HepG2 (cell line): ENCODE data around the gene SGF29. TPM values are rescaled to one million over a fixed set of nuclear protein-coding genes. Genes with fewer than 3 reads are reported as not detected.

Experiments used
- ARNT2 ChIP-seq: sonication (generic); formaldehyde crosslinking; IDR thresholded peaks from 2 replicates; pipeline ENCODE4 v1.8.0; 2022; ENCODE audit warnings: mild to moderate bottlenecking, low read depth, missing genetic modification reagents, moderate library complexity
- CHD2 ChIP-seq: IDR thresholded peaks from 2 replicates; pipeline ENCODE4 v1.6.1; 2011; ENCODE audit warnings: low read depth, low read length, improper control_type of control experiment
- DDIT3 ChIP-seq: sonication (generic); formaldehyde crosslinking; IDR thresholded peaks from 2 replicates; pipeline ENCODE4 v1.4.0; 2020; ENCODE audit warnings: mild to moderate bottlenecking, missing genetic modification reagents
- DNMT3B ChIP-seq: conservative IDR thresholded peaks from 2 replicates; pipeline ENCODE4 v1.6.1; 2016; ENCODE audit warnings: missing biosample characterization, control low read depth
- HES4 ChIP-seq: sonication (generic); formaldehyde crosslinking; IDR thresholded peaks from 2 replicates; pipeline ENCODE4 v1.9.0; 2021; ENCODE audit warnings: mild to moderate bottlenecking, missing genetic modification reagents, borderline replicate concordance
- LRRFIP1 ChIP-seq: sonication (generic); formaldehyde crosslinking; conservative IDR thresholded peaks from 2 replicates; pipeline ENCODE4 v1.4.0; 2020; ENCODE audit warnings: missing genetic modification reagents
- MAFF ChIP-seq: IDR thresholded peaks from 2 replicates; pipeline ENCODE4 v1.6.1; 2011; ENCODE audit warnings: low read depth, low read length, improper control_type of control experiment
- PBX3 ChIP-seq: sonication (generic); formaldehyde crosslinking; IDR thresholded peaks from 2 replicates; pipeline ENCODE4 v1.8.1; 2023; ENCODE audit warnings: missing genetic modification reagents, inconsistent platforms, borderline replicate concordance
- RAD21 ChIP-seq: fragments of 450-650 bp; formaldehyde crosslinking; IDR thresholded peaks from 2 replicates; pipeline ENCODE4 v1.5.0; 2020; ENCODE audit warnings: mild to moderate bottlenecking
- STAT5B ChIP-seq: sonication (generic); formaldehyde crosslinking; IDR thresholded peaks from 2 replicates; pipeline ENCODE4 v1.4.0; 2020; ENCODE audit warnings: missing genetic modification reagents
- ZNF550 ChIP-seq: sonication (generic); formaldehyde crosslinking; IDR thresholded peaks from 2 replicates; pipeline ENCODE4 v1.4.0; 2020; ENCODE audit warnings: mild to moderate bottlenecking, missing genetic modification reagents, borderline replicate concordance
- ZNF746 ChIP-seq: sonication (generic); formaldehyde crosslinking; IDR thresholded peaks from 2 replicates; pipeline ENCODE4 v1.8.0; 2022; ENCODE audit warnings: mild to moderate bottlenecking, missing genetic modification reagents
- ZSCAN12 ChIP-seq: sonication (generic); formaldehyde crosslinking; IDR thresholded peaks from 2 replicates; pipeline ENCODE4 v1.9.0; 2021; ENCODE audit warnings: mild to moderate bottlenecking, missing genetic modification reagents
- polyA plus RNA-seq, 8 experiments: library from polyadenylated mRNA; depleted of rRNA in 3 of 8; stranded (reverse) in 7 of 8; unstranded in 1 of 8; fragments of >200 nt; fragmentation: Illumina TruSeq in 4 of 8; extraction: Trizol in 4 of 8; gene quantifications; 2 replicates each; pipeline versions ENCODE4 v1.2.1 to v1.2.3, GENCODE V29; 2011 to 2016; ENCODE audit warnings: low read depth in 4 of 8, missing spikeins in 1 of 8, mixed read lengths in 1 of 8; ENCODE audit not compliant: insufficient read depth in 1 of 8
- total RNA-seq, 5 experiments: library from RNA; depleted of rRNA; stranded (reverse); fragments of >200 nt; fragmentation: Illumina TruSeq; extraction: Trizol; gene quantifications; 2 replicates each; pipeline ENCODE4 v1.2.3, GENCODE V29; 2016; ENCODE audit warnings: low read depth in 1 of 5
- TF ChIP-seq, protein P1 (sequence below): IDR thresholded peaks from 2 replicates; pipeline ENCODE4 v1.6.1; 2016
- TF ChIP-seq, protein P2 (sequence below): IDR thresholded peaks from 2 replicates; pipeline ENCODE4 v1.6.1; 2016; ENCODE audit warnings: mild to moderate bottlenecking
- TF ChIP-seq, protein P3 (sequence below): sonication (generic); formaldehyde crosslinking; IDR thresholded peaks from 2 replicates; pipeline ENCODE4 v1.5.0; 2020; ENCODE audit warnings: mild to moderate bottlenecking, missing genetic modification reagents, borderline replicate concordance

Gene SGF29
- total and polyA plus RNA-seq, 2 of the 13 experiments (the other 11 are each of a cell fraction or from before 2014, with no cell fraction given) = 5.0 to 29.4 TPM

DNA sequence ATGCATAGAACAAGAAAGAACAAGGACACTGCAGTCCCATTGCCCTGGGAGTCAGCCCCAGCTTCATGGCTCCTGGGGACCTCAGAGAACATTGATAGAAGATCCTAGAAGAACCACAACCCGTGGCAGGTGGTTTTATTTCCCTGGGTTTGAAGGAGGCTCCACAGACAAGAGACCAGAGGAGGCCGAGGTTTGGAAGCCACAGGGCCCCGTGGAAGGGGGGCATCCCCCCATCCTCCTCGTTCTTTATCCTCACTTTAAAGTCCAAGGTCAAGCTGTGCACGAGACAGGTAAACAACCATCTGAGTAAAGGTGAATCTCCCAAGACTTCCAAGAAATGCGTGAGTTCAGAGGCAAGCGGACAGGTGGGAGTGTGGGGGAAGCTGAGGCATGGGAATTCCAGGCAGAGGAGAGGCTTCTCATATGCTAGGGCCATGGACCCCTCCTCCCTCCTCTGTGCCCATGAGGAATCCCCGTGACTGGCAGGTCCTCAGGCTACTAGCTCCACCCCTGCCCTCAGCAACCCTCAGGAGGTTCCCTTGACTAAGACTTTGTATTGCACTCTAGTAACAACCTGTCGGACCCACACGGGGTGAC, 57.0 kb downstream of the SGF29 start (continued):
- TF ChIP-seq, protein P1, sequence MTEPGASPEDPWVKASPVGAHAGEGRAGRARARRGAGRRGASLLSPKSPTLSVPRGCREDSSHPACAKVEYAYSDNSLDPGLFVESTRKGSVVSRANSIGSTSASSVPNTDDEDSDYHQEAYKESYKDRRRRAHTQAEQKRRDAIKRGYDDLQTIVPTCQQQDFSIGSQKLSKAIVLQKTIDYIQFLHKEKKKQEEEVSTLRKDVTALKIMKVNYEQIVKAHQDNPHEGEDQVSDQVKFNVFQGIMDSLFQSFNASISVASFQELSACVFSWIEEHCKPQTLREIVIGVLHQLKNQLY (CRISPR knock-in tag) = no peak
- TF ChIP-seq, protein P2, sequence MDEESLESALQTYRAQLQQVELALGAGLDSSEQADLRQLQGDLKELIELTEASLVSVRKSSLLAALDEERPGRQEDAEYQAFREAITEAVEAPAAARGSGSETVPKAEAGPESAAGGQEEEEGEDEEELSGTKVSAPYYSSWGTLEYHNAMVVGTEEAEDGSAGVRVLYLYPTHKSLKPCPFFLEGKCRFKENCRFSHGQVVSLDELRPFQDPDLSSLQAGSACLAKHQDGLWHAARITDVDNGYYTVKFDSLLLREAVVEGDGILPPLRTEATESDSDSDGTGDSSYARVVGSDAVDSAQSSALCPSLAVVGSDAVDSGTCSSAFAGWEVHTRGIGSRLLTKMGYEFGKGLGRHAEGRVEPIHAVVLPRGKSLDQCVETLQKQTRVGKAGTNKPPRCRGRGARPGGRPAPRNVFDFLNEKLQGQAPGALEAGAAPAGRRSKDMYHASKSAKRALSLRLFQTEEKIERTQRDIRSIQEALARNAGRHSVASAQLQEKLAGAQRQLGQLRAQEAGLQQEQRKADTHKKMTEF = peak; percentile 70; the same call in 1 of the 2 replicates
- no peak for TF ChIP-seq MAFF
- TF ChIP-seq ZNF746 (CRISPR knock-in tag) = no peak
- TF ChIP-seq HES4 (CRISPR knock-in tag) = no peak
- TF ChIP-seq, protein P3, sequence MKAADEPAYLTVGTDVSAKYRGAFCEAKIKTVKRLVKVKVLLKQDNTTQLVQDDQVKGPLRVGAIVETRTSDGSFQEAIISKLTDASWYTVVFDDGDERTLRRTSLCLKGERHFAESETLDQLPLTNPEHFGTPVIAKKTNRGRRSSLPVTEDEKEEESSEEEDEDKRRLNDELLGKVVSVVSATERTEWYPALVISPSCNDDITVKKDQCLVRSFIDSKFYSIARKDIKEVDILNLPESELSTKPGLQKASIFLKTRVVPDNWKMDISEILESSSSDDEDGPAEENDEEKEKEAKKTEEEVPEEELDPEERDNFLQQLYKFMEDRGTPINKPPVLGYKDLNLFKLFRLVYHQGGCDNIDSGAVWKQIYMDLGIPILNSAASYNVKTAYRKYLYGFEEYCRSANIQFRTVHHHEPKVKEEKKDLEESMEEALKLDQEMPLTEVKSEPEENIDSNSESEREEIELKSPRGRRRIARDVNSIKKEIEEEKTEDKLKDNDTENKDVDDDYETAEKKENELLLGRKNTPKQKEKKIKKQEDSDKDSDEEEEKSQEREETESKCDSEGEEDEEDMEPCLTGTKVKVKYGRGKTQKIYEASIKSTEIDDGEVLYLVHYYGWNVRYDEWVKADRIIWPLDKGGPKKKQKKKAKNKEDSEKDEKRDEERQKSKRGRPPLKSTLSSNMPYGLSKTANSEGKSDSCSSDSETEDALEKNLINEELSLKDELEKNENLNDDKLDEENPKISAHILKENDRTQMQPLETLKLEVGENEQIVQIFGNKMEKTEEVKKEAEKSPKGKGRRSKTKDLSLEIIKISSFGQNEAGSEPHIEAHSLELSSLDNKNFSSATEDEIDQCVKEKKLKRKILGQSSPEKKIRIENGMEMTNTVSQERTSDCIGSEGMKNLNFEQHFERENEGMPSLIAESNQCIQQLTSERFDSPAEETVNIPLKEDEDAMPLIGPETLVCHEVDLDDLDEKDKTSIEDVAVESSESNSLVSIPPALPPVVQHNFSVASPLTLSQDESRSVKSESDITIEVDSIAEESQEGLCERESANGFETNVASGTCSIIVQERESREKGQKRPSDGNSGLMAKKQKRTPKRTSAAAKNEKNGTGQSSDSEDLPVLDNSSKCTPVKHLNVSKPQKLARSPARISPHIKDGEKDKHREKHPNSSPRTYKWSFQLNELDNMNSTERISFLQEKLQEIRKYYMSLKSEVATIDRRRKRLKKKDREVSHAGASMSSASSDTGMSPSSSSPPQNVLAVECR = no peak; the same call in 1 of the 2 replicates
- TF ChIP-seq DNMT3B (CRISPR knock-in tag) = no peak
- no peak for TF ChIP-seq DDIT3 (CRISPR knock-in tag)
- TF ChIP-seq CHD2 = no peak
- no peak for TF ChIP-seq LRRFIP1 (CRISPR knock-in tag)
- no peak for TF ChIP-seq RAD21 (CRISPR knock-in tag)
- no peak for TF ChIP-seq STAT5B
- no peak for TF ChIP-seq ZSCAN12 (CRISPR knock-in tag)
- 0 out of 2 replicates have a peak, but pooled peaks have one; percentile 73 for TF ChIP-seq ZNF550 (CRISPR knock-in tag)
- TF ChIP-seq ARNT2 = no peak
- no peak for TF ChIP-seq PBX3 (CRISPR knock-in tag)
